Liver (tissue), 9 donors: ENCODE results near the gene ANAPC5. TPM values are rescaled to one million over a fixed set of nuclear protein-coding genes. Genes with fewer than 3 reads are reported as not detected.

Source experiments
- DNase-seq: peaks from one replicate; pipeline ENCODE4 v3.0.0-alpha.2; 2017; ENCODE audit warnings: low spot score
- H3K27ac ChIP-seq, 2 donors: one replicate each; pipeline ENCODE4 v1.7.0; 2013; ENCODE audit warnings: inconsistent platforms in 2 of 2, low read length in 2 of 2, control low read depth in 1 of 2, low read depth in 1 of 2, mild to moderate bottlenecking in 1 of 2
- H3K27me3 ChIP-seq, 4 donors: one replicate each; pipeline versions ENCODE4 v1.6.1 to v1.7.0; 2013; ENCODE audit warnings: low read length in 3 of 4, inconsistent platforms in 1 of 4, mild to moderate bottlenecking in 1 of 4, moderate library complexity in 1 of 4; ENCODE audit not compliant: control insufficient read depth in 4 of 4, insufficient read depth in 4 of 4
- H3K36me3 ChIP-seq, 4 donors: one replicate each; pipeline versions ENCODE4 v1.6.1 to v1.7.0; 2013; ENCODE audit warnings: low read length in 3 of 4, mild to moderate bottlenecking in 3 of 4, low read depth in 1 of 4, moderate library complexity in 1 of 4; ENCODE audit not compliant: control insufficient read depth in 4 of 4, insufficient read depth in 3 of 4
- H3K4me1 ChIP-seq, 4 donors: one replicate each; pipeline versions ENCODE4 v1.6.1 to v1.7.0; 2013; ENCODE audit warnings: low read length in 3 of 4, mild to moderate bottlenecking in 3 of 4, moderate library complexity in 1 of 4; ENCODE audit not compliant: control insufficient read depth in 4 of 4, insufficient read depth in 4 of 4
- H3K4me3 ChIP-seq, 3 donors: one replicate each; pipeline versions ENCODE4 v1.6.1 to v1.7.0; 2013; ENCODE audit warnings: low read length in 3 of 3, control low read depth in 1 of 3, low read depth in 1 of 3, mild to moderate bottlenecking in 1 of 3
- H3K9ac ChIP-seq, 2 donors: one replicate each; pipeline ENCODE4 v1.7.0; 2013; ENCODE audit warnings: low read length in 2 of 2, mild to moderate bottlenecking in 2 of 2, moderate library complexity in 2 of 2, control low read depth in 1 of 2, low read depth in 1 of 2
- H3K9me3 ChIP-seq, 4 donors: one replicate each; pipeline versions ENCODE4 v1.6.1 to v1.7.0; 2013; ENCODE audit warnings: low read length in 3 of 4; ENCODE audit not compliant: control insufficient read depth in 4 of 4
- EGR1 ChIP-seq, 2 donors: IDR thresholded peaks; 2 replicates each; pipeline ENCODE4 v1.6.1; 2016 to 2018; ENCODE audit warnings: antibody characterized with exemption in 2 of 2, low read depth in 2 of 2
- FOXA1 ChIP-seq: IDR thresholded peaks from 2 replicates; pipeline ENCODE4 v1.6.1; 2016; ENCODE audit warnings: antibody characterized with exemption
- FOXA2 ChIP-seq: IDR thresholded peaks from 2 replicates; pipeline ENCODE4 v1.6.1; 2016; ENCODE audit warnings: antibody characterized with exemption
- GABPA ChIP-seq, 2 donors: IDR thresholded peaks in 1 of 2; conservative IDR thresholded peaks in 1 of 2; 2 replicates each; pipeline ENCODE4 v1.6.1; 2016; ENCODE audit warnings: antibody characterized with exemption in 2 of 2, mild to moderate bottlenecking in 1 of 2, moderate library complexity in 1 of 2
- HNF4A ChIP-seq, 2 donors: conservative IDR thresholded peaks; 2 replicates each; pipeline ENCODE4 v1.6.1; 2016; ENCODE audit warnings: antibody characterized with exemption in 2 of 2, mild to moderate bottlenecking in 2 of 2
- HNF4G ChIP-seq: IDR thresholded peaks from 2 replicates; pipeline ENCODE4 v1.6.1; 2016; ENCODE audit warnings: antibody characterized with exemption
- JUND ChIP-seq, 2 donors: IDR thresholded peaks; 2 replicates each; pipeline ENCODE4 v1.6.1; 2016; ENCODE audit warnings: antibody characterized with exemption in 2 of 2
- NR2F2 ChIP-seq: IDR thresholded peaks from 2 replicates; pipeline ENCODE4 v1.6.1; 2016; ENCODE audit warnings: antibody characterized with exemption
- RAD21 ChIP-seq, 2 donors: IDR thresholded peaks; 2 replicates each; pipeline ENCODE4 v1.6.1; 2016; ENCODE audit warnings: antibody characterized with exemption in 2 of 2, mild to moderate bottlenecking in 2 of 2
- RXRA ChIP-seq, 2 donors: IDR thresholded peaks; 2 replicates each; pipeline ENCODE4 v1.6.1; 2017 to 2018; ENCODE audit warnings: antibody characterized with exemption in 2 of 2, mild to moderate bottlenecking in 1 of 2
- SP1 ChIP-seq: IDR thresholded peaks from 2 replicates; pipeline ENCODE4 v1.6.1; 2018; ENCODE audit warnings: antibody characterized with exemption, mild to moderate bottlenecking
- TAF1 ChIP-seq: conservative IDR thresholded peaks from 2 replicates; pipeline ENCODE4 v1.6.1; 2016; ENCODE audit warnings: antibody characterized with exemption, mild to moderate bottlenecking
- YY1 ChIP-seq: IDR thresholded peaks from 2 replicates; pipeline ENCODE4 v1.6.1; 2016; ENCODE audit warnings: antibody characterized with exemption, mild to moderate bottlenecking
- WGBS: extraction: QIAGEN DNeasy Blood & Tissue Kit; methylation state at CpG from one replicate; pipeline ENCODE4 v1.1.7; 2013; 5-methylcytosine and 5-hydroxymethylcytosine counted together
- polyA plus RNA-seq, 2 donors: library from polyadenylated mRNA; stranded (reverse) in 1 of 2; unstranded in 1 of 2; fragments of 200-250 nt in 1 of 2; fragments of >200 nt in 1 of 2; fragmentation: Nextera tagmentation in 1 of 2; extraction: Ambion mirVana in 1 of 2; gene quantifications; one replicate each; pipeline versions ENCODE4 v1.2.1 to v1.2.3, GENCODE V29; 2013 to 2015
- total RNA-seq, 2 donors: library from RNA; depleted of rRNA; stranded (reverse); fragments of >200 nt; gene quantifications; one replicate each; pipeline ENCODE4 v1.2.3, GENCODE V29; 2014
- TF ChIP-seq, protein P1 (sequence below): fragments of 150-350 bp; IDR thresholded peaks from 2 replicates; pipeline ENCODE4 v1.5.1; 2017; ENCODE audit warnings: improper control_type of control experiment, low read depth, low read length; ENCODE audit not compliant: missing input control
- TF ChIP-seq, protein P2 (sequence below): IDR thresholded peaks from 2 replicates; pipeline ENCODE4 v1.6.1; 2016; ENCODE audit warnings: antibody characterized with exemption
- TF ChIP-seq, protein P3 (sequence below): IDR thresholded peaks from 2 replicates; pipeline ENCODE4 v1.6.1; 2016; ENCODE audit warnings: antibody characterized with exemption
- TF ChIP-seq, protein P4 (sequence below): IDR thresholded peaks from 2 replicates; pipeline ENCODE4 v1.6.1; 2016; ENCODE audit warnings: antibody characterized with exemption
- TF ChIP-seq, protein P5 (sequence below): IDR thresholded peaks from 2 replicates; pipeline ENCODE4 v1.6.1; 2016; ENCODE audit warnings: antibody characterized with exemption, mild to moderate bottlenecking
- donor health status: healthy.
- donor health status: healthy.
- donor health status: healthy.
- donor health status: healthy.
- donor health status: healthy.

The ANAPC5 gene
- total and polyA plus RNA-seq, 4 donors, result 44.1 to 111 (median 62.2) TPM

DNA sequence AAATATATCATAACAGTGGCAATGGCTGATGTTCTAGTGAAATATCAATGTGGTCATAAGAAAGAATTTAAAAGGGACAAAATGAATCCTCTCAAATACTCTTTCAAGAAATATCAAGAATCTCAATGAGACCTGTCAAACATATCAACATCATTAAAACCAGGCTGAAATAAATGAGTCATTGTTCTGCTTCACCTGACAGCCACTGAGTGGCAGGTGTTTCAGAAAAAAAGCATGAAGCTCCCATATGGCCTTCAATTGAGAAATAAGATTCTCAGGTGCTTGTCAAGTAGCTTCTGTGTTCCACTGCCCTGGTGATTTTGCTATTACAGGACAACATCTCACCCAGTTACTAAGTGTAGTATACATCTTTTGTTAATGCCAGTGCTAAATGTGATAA lies 21.5 kb downstream of the ANAPC5 start:
- H3K9ac ChIP-seq, result no peak overlapping the region
- H3K4me1 ChIP-seq, result peaks cover 0 to 3% (median 2%) of the 10 kb centered on the region in 4 donors
- H3K9me3 ChIP-seq, result no peaks in the 10 kb centered on the region
- H3K27ac ChIP-seq, result no peak overlapping the region
- no peak overlapping the region for H3K4me3 ChIP-seq
- no peak for DNase-seq
- H3K36me3 ChIP-seq, result peaks cover 17 to 58% (median 43%) of the 10 kb centered on the region in 4 donors
- TF ChIP-seq JUND (IDR thresholded peaks at IDR 0.05) (no peak), GABPA (IDR thresholded peaks at IDR 0.05 in 1 of 2, conservative IDR thresholded peaks at IDR 0.05 in 1 of 2) (no peak), EGR1 (IDR thresholded peaks at IDR 0.05; ENCODE audit: low read depth in 2 of 2) (no peak), SP1 (no peak), HNF4A (conservative IDR thresholded peaks at IDR 0.05) (no peak), TAF1 (no peak), YY1 (no peak), RAD21 (IDR thresholded peaks at IDR 0.05) (no peak), FOXA1 (no peak)
- TF ChIP-seq, protein P1, sequence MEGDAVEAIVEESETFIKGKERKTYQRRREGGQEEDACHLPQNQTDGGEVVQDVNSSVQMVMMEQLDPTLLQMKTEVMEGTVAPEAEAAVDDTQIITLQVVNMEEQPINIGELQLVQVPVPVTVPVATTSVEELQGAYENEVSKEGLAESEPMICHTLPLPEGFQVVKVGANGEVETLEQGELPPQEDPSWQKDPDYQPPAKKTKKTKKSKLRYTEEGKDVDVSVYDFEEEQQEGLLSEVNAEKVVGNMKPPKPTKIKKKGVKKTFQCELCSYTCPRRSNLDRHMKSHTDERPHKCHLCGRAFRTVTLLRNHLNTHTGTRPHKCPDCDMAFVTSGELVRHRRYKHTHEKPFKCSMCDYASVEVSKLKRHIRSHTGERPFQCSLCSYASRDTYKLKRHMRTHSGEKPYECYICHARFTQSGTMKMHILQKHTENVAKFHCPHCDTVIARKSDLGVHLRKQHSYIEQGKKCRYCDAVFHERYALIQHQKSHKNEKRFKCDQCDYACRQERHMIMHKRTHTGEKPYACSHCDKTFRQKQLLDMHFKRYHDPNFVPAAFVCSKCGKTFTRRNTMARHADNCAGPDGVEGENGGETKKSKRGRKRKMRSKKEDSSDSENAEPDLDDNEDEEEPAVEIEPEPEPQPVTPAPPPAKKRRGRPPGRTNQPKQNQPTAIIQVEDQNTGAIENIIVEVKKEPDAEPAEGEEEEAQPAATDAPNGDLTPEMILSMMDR, result no peak
- no peaks in the 10 kb centered on the region for H3K27me3 ChIP-seq

DNA sequence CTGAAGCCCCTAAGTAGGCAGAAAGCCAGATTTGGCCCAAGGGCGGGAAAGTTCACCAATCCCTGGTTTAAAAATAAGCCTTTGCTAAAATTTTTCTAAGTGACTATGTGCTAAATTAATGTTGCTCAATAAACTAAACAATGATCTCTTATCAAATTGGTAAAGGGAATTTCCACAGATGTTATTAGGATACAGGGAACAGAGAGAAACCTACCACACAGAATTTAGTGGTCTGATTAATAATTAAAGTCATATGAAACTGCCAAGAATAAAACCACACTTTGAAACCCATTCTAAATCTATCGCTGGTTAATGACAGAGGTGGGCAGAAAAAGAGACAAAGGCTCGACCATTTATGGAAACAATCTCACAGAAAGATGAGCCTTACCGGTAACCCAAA lies 22.0 kb downstream of the ANAPC5 start:
- H3K27me3 ChIP-seq, result no peaks in the 10 kb centered on the region
- DNase-seq, result no peak
- 79% methylated on average over 4 of the region's 4 CpGs for WGBS
- peaks cover 17 to 53% (median 39%) of the 10 kb centered on the region in 4 donors for H3K36me3 ChIP-seq
- H3K4me3 ChIP-seq, result no peak overlapping the region
- H3K4me1 ChIP-seq, result peaks cover 0 to 3% (median 2%) of the 10 kb centered on the region in 4 donors
- TF ChIP-seq SP1 (peak; percentile 8), FOXA1 (no peak)
- H3K9ac ChIP-seq, result no peak overlapping the region
- H3K9me3 ChIP-seq, result no peaks in the 10 kb centered on the region
- no peak overlapping the region for H3K27ac ChIP-seq

DNA sequence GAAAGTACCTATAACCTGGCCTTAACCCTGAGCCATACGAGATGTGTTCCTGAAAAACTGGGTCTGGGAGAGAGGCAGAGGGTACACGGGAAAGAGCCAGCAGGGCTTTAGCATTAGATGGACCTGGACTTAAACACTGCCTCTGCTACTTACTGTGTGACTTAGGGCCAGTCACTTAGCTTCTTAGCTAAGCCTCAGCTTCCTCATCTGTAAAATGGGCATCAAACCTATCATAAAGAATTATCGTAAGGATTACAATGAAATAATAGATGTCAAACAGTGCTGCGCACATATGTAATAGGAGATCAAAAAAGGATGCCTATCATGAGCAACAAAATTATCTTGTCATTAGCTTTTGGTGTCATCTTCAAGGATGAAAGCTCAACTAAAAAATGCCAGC lies 23.6 kb downstream of the ANAPC5 start:
- TF ChIP-seq FOXA1 (no peak), HNF4G (no peak), GABPA (IDR thresholded peaks at IDR 0.05 in 1 of 2, conservative IDR thresholded peaks at IDR 0.05 in 1 of 2) (no peak), SP1 (no peak), JUND (IDR thresholded peaks at IDR 0.05) (no peak), RXRA (IDR thresholded peaks at IDR 0.05) (no peak), FOXA2 (no peak), TAF1 (no peak), YY1 (no peak), RAD21 (IDR thresholded peaks at IDR 0.05) (no peak), EGR1 (IDR thresholded peaks at IDR 0.05; ENCODE audit: low read depth in 2 of 2) (no peak), HNF4A (conservative IDR thresholded peaks at IDR 0.05) (no peak), NR2F2 (no peak)
- TF ChIP-seq, protein P2, sequence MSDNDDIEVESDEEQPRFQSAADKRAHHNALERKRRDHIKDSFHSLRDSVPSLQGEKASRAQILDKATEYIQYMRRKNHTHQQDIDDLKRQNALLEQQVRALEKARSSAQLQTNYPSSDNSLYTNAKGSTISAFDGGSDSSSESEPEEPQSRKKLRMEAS, result no peak
- TF ChIP-seq, protein P3, sequence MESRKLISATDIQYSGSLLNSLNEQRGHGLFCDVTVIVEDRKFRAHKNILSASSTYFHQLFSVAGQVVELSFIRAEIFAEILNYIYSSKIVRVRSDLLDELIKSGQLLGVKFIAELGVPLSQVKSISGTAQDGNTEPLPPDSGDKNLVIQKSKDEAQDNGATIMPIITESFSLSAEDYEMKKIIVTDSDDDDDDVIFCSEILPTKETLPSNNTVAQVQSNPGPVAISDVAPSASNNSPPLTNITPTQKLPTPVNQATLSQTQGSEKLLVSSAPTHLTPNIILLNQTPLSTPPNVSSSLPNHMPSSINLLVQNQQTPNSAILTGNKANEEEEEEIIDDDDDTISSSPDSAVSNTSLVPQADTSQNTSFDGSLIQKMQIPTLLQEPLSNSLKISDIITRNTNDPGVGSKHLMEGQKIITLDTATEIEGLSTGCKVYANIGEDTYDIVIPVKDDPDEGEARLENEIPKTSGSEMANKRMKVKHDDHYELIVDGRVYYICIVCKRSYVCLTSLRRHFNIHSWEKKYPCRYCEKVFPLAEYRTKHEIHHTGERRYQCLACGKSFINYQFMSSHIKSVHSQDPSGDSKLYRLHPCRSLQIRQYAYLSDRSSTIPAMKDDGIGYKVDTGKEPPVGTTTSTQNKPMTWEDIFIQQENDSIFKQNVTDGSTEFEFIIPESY, result no peak
- TF ChIP-seq, protein P4, sequence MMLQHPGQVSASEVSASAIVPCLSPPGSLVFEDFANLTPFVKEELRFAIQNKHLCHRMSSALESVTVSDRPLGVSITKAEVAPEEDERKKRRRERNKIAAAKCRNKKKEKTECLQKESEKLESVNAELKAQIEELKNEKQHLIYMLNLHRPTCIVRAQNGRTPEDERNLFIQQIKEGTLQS, result no peak
- TF ChIP-seq, protein P5, sequence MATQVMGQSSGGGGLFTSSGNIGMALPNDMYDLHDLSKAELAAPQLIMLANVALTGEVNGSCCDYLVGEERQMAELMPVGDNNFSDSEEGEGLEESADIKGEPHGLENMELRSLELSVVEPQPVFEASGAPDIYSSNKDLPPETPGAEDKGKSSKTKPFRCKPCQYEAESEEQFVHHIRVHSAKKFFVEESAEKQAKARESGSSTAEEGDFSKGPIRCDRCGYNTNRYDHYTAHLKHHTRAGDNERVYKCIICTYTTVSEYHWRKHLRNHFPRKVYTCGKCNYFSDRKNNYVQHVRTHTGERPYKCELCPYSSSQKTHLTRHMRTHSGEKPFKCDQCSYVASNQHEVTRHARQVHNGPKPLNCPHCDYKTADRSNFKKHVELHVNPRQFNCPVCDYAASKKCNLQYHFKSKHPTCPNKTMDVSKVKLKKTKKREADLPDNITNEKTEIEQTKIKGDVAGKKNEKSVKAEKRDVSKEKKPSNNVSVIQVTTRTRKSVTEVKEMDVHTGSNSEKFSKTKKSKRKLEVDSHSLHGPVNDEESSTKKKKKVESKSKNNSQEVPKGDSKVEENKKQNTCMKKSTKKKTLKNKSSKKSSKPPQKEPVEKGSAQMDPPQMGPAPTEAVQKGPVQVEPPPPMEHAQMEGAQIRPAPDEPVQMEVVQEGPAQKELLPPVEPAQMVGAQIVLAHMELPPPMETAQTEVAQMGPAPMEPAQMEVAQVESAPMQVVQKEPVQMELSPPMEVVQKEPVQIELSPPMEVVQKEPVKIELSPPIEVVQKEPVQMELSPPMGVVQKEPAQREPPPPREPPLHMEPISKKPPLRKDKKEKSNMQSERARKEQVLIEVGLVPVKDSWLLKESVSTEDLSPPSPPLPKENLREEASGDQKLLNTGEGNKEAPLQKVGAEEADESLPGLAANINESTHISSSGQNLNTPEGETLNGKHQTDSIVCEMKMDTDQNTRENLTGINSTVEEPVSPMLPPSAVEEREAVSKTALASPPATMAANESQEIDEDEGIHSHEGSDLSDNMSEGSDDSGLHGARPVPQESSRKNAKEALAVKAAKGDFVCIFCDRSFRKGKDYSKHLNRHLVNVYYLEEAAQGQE, result no peak
- TF ChIP-seq, protein P1, result no peak
- H3K36me3 ChIP-seq, result peaks cover 20 to 61% (median 43%) of the 10 kb centered on the region in 4 donors
- WGBS, result 95% methylated on average over 4 of the region's 4 CpGs

More for the DNA sequence above, 23.6 kb downstream of the ANAPC5 start:
- no peaks in the 10 kb centered on the region for H3K27me3 ChIP-seq
- H3K9ac ChIP-seq, result no peak overlapping the region
- no peak overlapping the region for H3K4me3 ChIP-seq
- H3K4me1 ChIP-seq, result peaks cover 0 to 3% (median 2%) of the 10 kb centered on the region in 4 donors
- H3K27ac ChIP-seq, result no peak overlapping the region
- DNase-seq, result no peak
- no peaks in the 10 kb centered on the region for H3K9me3 ChIP-seq
